ENCODE results near the gene AKR1A1. TPM values are rescaled to one million over a fixed set of nuclear protein-coding genes. Genes with fewer than 3 reads are reported as not detected.
"Not testable (repeated sequence)": the region's sequence is repeated elsewhere in the genome, so short reads cannot be mapped to it uniquely, and the experiment has no call there.

The AKR1A1 gene
- total RNA-seq, 2 experiments from 2014 or later = 150 to 152 TPM

GRCh38 chr1:45513532-45514260 lies 36.9 kb upstream of the AKR1A1 start:
- POLR2A ChIA-PET = interaction anchor here (0.7 to 2.7 kb wide), 4 partner anchors 8 to 71 kb away, joined by 3 to 17 read pairs (median 4); partner anchors contain the start of gene PRDX1
- CTCF ChIA-PET = interaction anchor here (0.8 to 4.5 kb wide), 14 partner anchors 8 to 178 kb away, joined by 3 to 194 read pairs (median 10); partner anchors contain the start of genes AKR1A1, CCDC163, MMACHC and NASP
- Mint-ChIP-seq H3K27ac (peak overlapping the region; percentile 21), H3K36me3 (ENCODE audit: low read depth) (peaks cover 70% of the 10 kb centered on the region)
- not testable (repeated sequence) for H3K27me3 Mint-ChIP-seq (ENCODE audit: low read depth); ATAC-seq; H3K9me3 Mint-ChIP-seq (ENCODE audit: insufficient read depth); H3K4me1 Mint-ChIP-seq (ENCODE audit: low read depth); H3K4me3 Mint-ChIP-seq; DNase-seq

- H3K9me3 Mint-ChIP-seq (ENCODE audit: insufficient read depth) = no peaks in the 10 kb centered on the region
- DNase-seq (no peak), ATAC-seq (no peak)
- peaks cover 57% of the 10 kb centered on the region for H3K36me3 Mint-ChIP-seq (ENCODE audit: low read depth)
- ChIA-PET CTCF (interaction anchor here (1.5 to 8.1 kb wide), 2 partner anchors 14 to 53 kb away, joined by 5 to 70 read pairs; no protein-coding TSS in a partner anchor), POLR2A (interaction anchor here (0.6 to 1.5 kb wide), 2 partner anchors 68 to 168 kb away, joined by 3 to 4 read pairs; partner anchors contain the start of gene NASP)
- peaks cover 13% of the 10 kb centered on the region for H3K4me1 Mint-ChIP-seq (ENCODE audit: low read depth)
- H3K27me3 Mint-ChIP-seq (ENCODE audit: low read depth) = no peaks in the 10 kb centered on the region
- no peak overlapping the region for H3K4me3 Mint-ChIP-seq
- no peak overlapping the region for H3K27ac Mint-ChIP-seq
Measured at GRCh38 chr1:45516036-45516435, 34.6 kb upstream of the AKR1A1 start.

GRCh38 chr1:45516465-45516864 lies 34.2 kb upstream of the AKR1A1 start:
- CTCF ChIA-PET = interaction anchor here (8.1 kb wide), 1 partner anchor 53 kb away, joined by 70 read pairs; no protein-coding TSS in a partner anchor
- H3K9me3 Mint-ChIP-seq (ENCODE audit: insufficient read depth) = no peaks in the 10 kb centered on the region
- POLR2A ChIA-PET = interaction anchor here (0.6 to 1.5 kb wide), 2 partner anchors 67 to 168 kb away, joined by 3 to 4 read pairs; partner anchors contain the start of gene NASP
- peaks cover 53% of the 10 kb centered on the region for H3K36me3 Mint-ChIP-seq (ENCODE audit: low read depth)
- no peak overlapping the region for H3K27ac Mint-ChIP-seq
- H3K4me1 Mint-ChIP-seq (ENCODE audit: low read depth) = peaks cover 15% of the 10 kb centered on the region
- H3K4me3 Mint-ChIP-seq = no peak overlapping the region
- ATAC-seq (no peak), DNase-seq (no peak)
- H3K27me3 Mint-ChIP-seq (ENCODE audit: low read depth) = no peaks in the 10 kb centered on the region

- DNase-seq; ATAC-seq; H3K27me3 Mint-ChIP-seq (ENCODE audit: low read depth); H3K4me3 Mint-ChIP-seq; H3K9me3 Mint-ChIP-seq (ENCODE audit: insufficient read depth); H3K27ac Mint-ChIP-seq: not testable (repeated sequence)
- POLR2A ChIA-PET = interaction anchor here (0.6 to 1.1 kb wide), 3 partner anchors 33 to 507 kb away, joined by 3 to 4 read pairs (median 4); partner anchors contain the start of genes AKR1A1 and HECTD3
- Mint-ChIP-seq H3K4me1 (ENCODE audit: low read depth) (peaks cover 32% of the 10 kb centered on the region), H3K36me3 (ENCODE audit: low read depth) (peaks cover 48% of the 10 kb centered on the region)
- CTCF ChIA-PET = interaction anchor here (0.8 to 8.1 kb wide), 4 partner anchors 14 to 51 kb away, joined by 3 to 70 read pairs (median 4); partner anchors contain the start of gene AKR1A1
Measured at GRCh38 chr1:45518366-45518765, 32.3 kb upstream of the AKR1A1 start.

GRCh38 chr1:45518910-45519309 lies 31.7 kb upstream of the AKR1A1 start:
- Mint-ChIP-seq H3K9me3 (ENCODE audit: insufficient read depth) (no peaks in the 10 kb centered on the region), H3K36me3 (ENCODE audit: low read depth) (peaks cover 44% of the 10 kb centered on the region), H3K4me1 (ENCODE audit: low read depth) (peaks cover 34% of the 10 kb centered on the region), H3K27me3 (ENCODE audit: low read depth) (no peaks in the 10 kb centered on the region), H3K27ac (peak overlapping the region; percentile 33), H3K4me3 (peak overlapping the region; percentile 60)
- ChIA-PET POLR2A (interaction anchor here (0.6 to 0.9 kb wide), 4 partner anchors 11 to 508 kb away, joined by 3 to 6 read pairs (median 4); partner anchors contain the start of genes AKR1A1, HECTD3 and NASP), CTCF (interaction anchor here (0.9 to 8.1 kb wide), 3 partner anchors 14 to 50 kb away, joined by 3 to 70 read pairs (median 3); partner anchors contain the start of gene CCDC163)
- DNase-seq = no peak
- no peak for ATAC-seq

GRCh38 chr1:45519774-45520173 lies 30.9 kb upstream of the AKR1A1 start:
- not testable (repeated sequence) for H3K27me3 Mint-ChIP-seq (ENCODE audit: low read depth); H3K9me3 Mint-ChIP-seq (ENCODE audit: insufficient read depth); DNase-seq; ATAC-seq; H3K27ac Mint-ChIP-seq
- Mint-ChIP-seq H3K4me3 (peak overlapping the region; percentile 96), H3K4me1 (ENCODE audit: low read depth) (peaks cover 34% of the 10 kb centered on the region), H3K36me3 (ENCODE audit: low read depth) (peaks cover 36% of the 10 kb centered on the region)
- ChIA-PET POLR2A (interaction anchor here (0.9 to 2.8 kb wide), 2 partner anchors 12 to 180 kb away, joined by 6 to 24 read pairs; partner anchors contain the start of genes MUTYH and TOE1), CTCF (interaction anchor here (1.0 to 8.1 kb wide), 3 partner anchors 21 to 49 kb away, joined by 3 to 70 read pairs (median 13); partner anchors contain the start of genes AKR1A1 and CCDC163)

GRCh38 chr1:45521413-45522323 lies 29.0 kb upstream of the AKR1A1 start, which contains the start of gene PRDX1:
TSS of gene PRDX1 (minus strand) at chr1:45521884. CDS start at chr1:45519043, 2,841 bp downstream.
- Mint-ChIP-seq H3K4me1 (ENCODE audit: low read depth) (peaks cover 34% of the 10 kb centered on the region), H3K27ac (peak within 1 kb of the TSS; percentile 87), H3K4me3 (peak within 1 kb of the TSS; percentile 96), H3K9me3 (ENCODE audit: insufficient read depth) (no peaks in the 10 kb centered on the region), H3K27me3 (ENCODE audit: low read depth) (peaks cover 9% of the 10 kb centered on the region), H3K36me3 (ENCODE audit: low read depth) (peaks cover 19% of the 10 kb centered on the region)
- ATAC-seq = peak; percentile 91
- CTCF ChIA-PET = interaction anchor here (1.1 to 8.1 kb wide), 8 partner anchors 10 to 47 kb away, joined by 3 to 70 read pairs (median 6); partner anchors contain the start of genes AKR1A1, CCDC163 and MMACHC
- POLR2A ChIA-PET = interaction anchor here (0.5 to 3.8 kb wide), 40 partner anchors 9 to 800 kb away, joined by 3 to 55 read pairs (median 5); partner anchors contain the start of genes AKR1A1, CCDC163, GPBP1L1 and HECTD3
- DNase-seq = peak; percentile 96

- DNase-seq (no peak), ATAC-seq (no peak)
- peak overlapping the region; percentile 87 for H3K27ac Mint-ChIP-seq
- H3K9me3 Mint-ChIP-seq (ENCODE audit: insufficient read depth) = no peaks in the 10 kb centered on the region
- H3K36me3 Mint-ChIP-seq (ENCODE audit: low read depth) = peaks cover 13% of the 10 kb centered on the region
- CTCF ChIA-PET = interaction anchor here (1.1 to 8.1 kb wide), 10 partner anchors 11 to 48 kb away, joined by 3 to 70 read pairs (median 5); partner anchors contain the start of genes AKR1A1, CCDC163 and MMACHC
- peaks cover 34% of the 10 kb centered on the region for H3K4me1 Mint-ChIP-seq (ENCODE audit: low read depth)
- H3K4me3 Mint-ChIP-seq = peak overlapping the region; percentile 96
- POLR2A ChIA-PET = interaction anchor here (0.6 to 3.8 kb wide), 38 partner anchors 8 to 801 kb away, joined by 3 to 55 read pairs (median 5); partner anchors contain the start of genes AKR1A1, CCDC163, GPBP1L1 and HECTD3
- peaks cover 11% of the 10 kb centered on the region for H3K27me3 Mint-ChIP-seq (ENCODE audit: low read depth)
Measured at GRCh38 chr1:45522324-45523104, 28.1 kb upstream of the AKR1A1 start.

GRCh38 chr1:45523516-45523915 lies 27.1 kb upstream of the AKR1A1 start:
- POLR2A ChIA-PET = interaction anchor here (1.3 to 3.8 kb wide), 3 partner anchors 21 to 163 kb away, joined by 3 to 55 read pairs (median 14); partner anchors contain the start of gene GPBP1L1
- not testable (repeated sequence) for DNase-seq; ATAC-seq; H3K9me3 Mint-ChIP-seq (ENCODE audit: insufficient read depth); H3K27ac Mint-ChIP-seq; H3K4me3 Mint-ChIP-seq
- H3K4me1 Mint-ChIP-seq (ENCODE audit: low read depth) = peaks cover 34% of the 10 kb centered on the region
- peaks cover 11% of the 10 kb centered on the region for H3K36me3 Mint-ChIP-seq (ENCODE audit: low read depth)
- peaks cover 14% of the 10 kb centered on the region for H3K27me3 Mint-ChIP-seq (ENCODE audit: low read depth)
- CTCF ChIA-PET = interaction anchor here (1.4 to 2.0 kb wide), 3 partner anchors 11 to 47 kb away, joined by 4 to 10 read pairs (median 5); no protein-coding TSS in a partner anchor

GRCh38 chr1:45523975-45524374 lies 26.7 kb upstream of the AKR1A1 start:
- H3K4me1 Mint-ChIP-seq (ENCODE audit: low read depth) = peaks cover 30% of the 10 kb centered on the region
- not testable (repeated sequence) for H3K9me3 Mint-ChIP-seq (ENCODE audit: insufficient read depth); H3K4me3 Mint-ChIP-seq; H3K27ac Mint-ChIP-seq; DNase-seq; ATAC-seq; H3K36me3 Mint-ChIP-seq (ENCODE audit: low read depth)
- ChIA-PET POLR2A (interaction anchor here (0.7 to 3.8 kb wide), 4 partner anchors 21 to 117 kb away, joined by 3 to 55 read pairs (median 4); no protein-coding TSS in a partner anchor), CTCF (interaction anchor here (1.4 to 2.0 kb wide), 3 partner anchors 11 to 47 kb away, joined by 4 to 10 read pairs (median 5); no protein-coding TSS in a partner anchor)
- H3K27me3 Mint-ChIP-seq (ENCODE audit: low read depth) = peaks cover 14% of the 10 kb centered on the region
